Cardiac septum (tissue), 1 donor: ENCODE data around the gene LRRC8C. TPM values are rescaled to one million over a fixed set of nuclear protein-coding genes. Genes with fewer than 3 reads are reported as not detected.

ENCODE experiments used
- DNase-seq: peaks from one replicate; pipeline ENCODE4 v3.0.0-alpha.2; 2020; ENCODE audit warnings: low spot score
- intact Hi-C: fragments of 100-400 bp; cut with DNase I; formaldehyde crosslinking; loops from one replicate; pipeline ENCODE4 v1.14.0; 2022
- total RNA-seq: library from RNA; stranded (reverse); fragmentation: NEBNext Ultra II Directional; extraction: Animal tissue kit (Norgen Biotek cat#: 25700); gene quantifications from one replicate; pipeline ENCODE4 v1.2.1, GENCODE V29; 2021
- donor health status: DM: no; HTN: no; CAD: no.

LRRC8C gene
- total RNA-seq, 1 donor from 2014 or later: 8.3 TPM

GRCh38 chr1:89606227-89606980, 26.5 kb upstream of the LRRC8C start:
- intact Hi-C loops: no loop called here

DNA sequence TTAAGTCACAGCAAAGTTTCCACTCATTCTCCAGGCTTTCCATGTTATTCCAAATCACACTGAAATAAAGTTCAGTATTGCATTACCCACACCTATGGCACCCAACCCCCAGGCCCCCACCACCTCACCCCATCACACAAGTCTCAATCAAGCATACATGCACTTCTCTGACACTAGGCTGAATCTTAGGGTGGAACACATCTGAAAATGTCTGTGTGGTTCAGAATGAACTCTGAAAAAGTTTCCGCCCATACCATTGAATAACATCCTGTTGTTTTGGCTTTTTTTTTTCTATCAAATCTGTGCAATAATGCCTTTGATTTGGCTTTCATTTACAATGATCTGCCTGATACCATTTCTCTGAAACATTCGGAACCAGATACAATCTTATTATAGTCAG, 25.8 kb upstream of the LRRC8C start:
- intact Hi-C loops: no loop called here
- DNase-seq: no peak

More at GRCh38 chr1:89606227-89606980, 26.5 kb upstream of the LRRC8C start:
- DNase-seq: no peak

- intact Hi-C loops: no loop called here
- no peak for DNase-seq
Observed at GRCh38 chr1:89607586-89608318, 25.2 kb upstream of the LRRC8C start.

DNA sequence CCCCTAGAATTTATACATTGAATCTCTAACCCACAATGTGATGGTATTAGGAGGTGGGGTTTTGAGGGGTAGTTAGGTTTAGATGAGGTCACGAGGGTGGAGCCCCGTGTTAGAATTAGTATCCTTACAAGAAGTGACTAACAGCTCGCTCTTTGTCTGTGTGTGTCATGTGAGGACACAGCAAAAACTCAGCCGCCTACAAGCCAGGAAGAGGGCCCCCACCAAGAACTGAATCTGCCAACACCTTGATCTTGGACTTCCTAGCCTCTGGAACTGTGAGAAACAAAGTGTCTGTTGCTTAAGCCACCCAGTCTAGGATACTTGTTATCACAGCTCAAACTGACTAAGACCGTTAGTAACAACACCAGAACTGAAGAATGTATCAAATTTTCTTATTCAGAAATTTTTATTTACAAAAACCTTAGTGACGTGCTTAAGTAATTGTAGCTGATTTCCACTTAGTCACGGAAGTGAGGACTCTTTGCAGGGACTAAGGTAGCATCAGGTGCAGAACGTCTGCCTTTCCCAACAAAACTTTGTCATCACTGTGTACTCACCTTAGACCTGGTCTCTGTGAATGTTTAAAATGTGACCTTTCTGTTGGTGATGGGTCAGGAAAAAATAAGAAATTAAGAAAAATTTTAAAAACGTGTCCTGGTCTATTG, 24.5 kb upstream of the LRRC8C start:
- intact Hi-C loops: no loop called here
- DNase-seq: no peak

- DNase-seq: no peak
- intact Hi-C loops: no loop called here
Observed at GRCh38 chr1:89608984-89609725, 23.8 kb upstream of the LRRC8C start.

GRCh38 chr1:89609781-89610456, 23.0 kb upstream of the LRRC8C start:
- intact Hi-C loops: no loop called here
- no peak for DNase-seq

- intact Hi-C loops: no loop called here
- DNase-seq: no peak
Observed at GRCh38 chr1:89610457-89611011, 22.4 kb upstream of the LRRC8C start.

GRCh38 chr1:89611721-89612120, 21.2 kb upstream of the LRRC8C start:
- no peak for DNase-seq
- intact Hi-C loops: no loop called here

GRCh38 chr1:89613928-89614327, 19.0 kb upstream of the LRRC8C start:
- DNase-seq: no peak
- intact Hi-C loops: no loop called here

DNA sequence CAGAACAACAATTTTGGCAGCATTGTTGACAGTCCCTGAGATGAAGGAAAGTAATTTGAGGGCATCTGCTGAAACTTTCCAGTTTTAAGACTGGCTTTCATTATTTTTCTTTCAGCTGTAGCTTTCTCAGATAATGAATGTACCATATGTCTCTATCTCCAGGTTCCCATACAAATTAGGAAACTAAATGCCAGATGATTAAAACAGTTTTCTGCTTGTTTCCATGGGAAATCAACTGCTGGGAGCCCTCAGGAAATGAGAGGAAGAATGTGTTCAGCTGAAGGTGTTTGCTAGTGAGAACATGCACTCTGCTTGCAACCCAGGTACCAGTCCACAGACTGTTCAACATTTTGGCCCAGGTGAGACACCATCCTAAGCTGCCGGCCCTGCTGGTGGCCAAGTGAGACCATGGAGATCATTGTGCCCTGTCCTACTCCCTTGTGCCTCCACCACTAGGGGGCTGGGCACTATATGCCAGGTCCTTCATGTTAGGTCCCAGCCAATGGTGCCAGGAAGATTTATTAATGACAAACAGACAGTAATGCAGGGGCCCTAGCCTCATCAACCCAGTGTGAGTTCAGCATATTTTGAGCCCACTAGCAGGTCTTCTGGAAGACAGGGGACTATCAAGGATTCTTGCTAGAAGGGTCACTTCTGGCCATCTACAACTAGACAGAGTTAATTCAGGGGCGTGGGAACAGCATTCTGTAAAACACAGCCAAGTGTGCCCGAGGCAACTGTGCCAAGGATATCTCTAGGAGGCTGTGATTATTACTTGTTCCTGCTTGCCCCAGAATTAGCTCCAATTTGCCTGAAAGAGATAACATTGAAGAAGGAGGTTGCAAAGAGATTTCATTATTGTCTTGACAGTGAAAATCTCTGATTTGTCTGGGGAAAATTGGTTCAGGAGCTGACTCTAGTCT, 17.0 kb upstream of the LRRC8C start:
- intact Hi-C loops: loop anchor here (5.0 kb wide), 1 partner anchor 146 kb away; no protein-coding TSS in a partner anchor
- DNase-seq: no peak

- intact Hi-C loops: loop anchor here (5.0 kb wide), 1 partner anchor 145 kb away; no protein-coding TSS in a partner anchor
- DNase-seq: no peak
Observed at GRCh38 chr1:89616844-89617627, 15.9 kb upstream of the LRRC8C start.

- intact Hi-C loops: no loop called here
- DNase-seq: no peak
Observed at GRCh38 chr1:89620664-89621063, 12.3 kb upstream of the LRRC8C start.

GRCh38 chr1:89622895-89623294, 10.0 kb upstream of the LRRC8C start:
- DNase-seq: no peak
- intact Hi-C loops: no loop called here

DNA sequence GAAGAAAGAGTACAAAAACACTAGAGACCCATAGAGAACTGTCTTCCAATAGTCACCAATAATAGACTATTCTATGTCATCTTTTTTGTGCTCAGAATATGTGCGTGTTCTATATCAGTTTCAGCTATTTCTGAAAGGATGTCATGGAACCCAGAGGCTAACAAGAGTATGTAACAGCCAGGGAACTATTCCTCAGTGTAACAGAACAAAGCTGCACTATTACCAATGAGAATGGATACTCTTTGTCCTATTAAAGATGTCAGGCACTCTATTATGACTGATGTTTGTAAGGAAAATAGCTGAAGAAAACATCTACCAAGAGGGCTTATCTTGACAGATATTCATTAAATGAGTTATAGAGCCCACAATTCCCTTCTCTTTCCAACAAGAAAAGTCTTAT, 8.6 kb upstream of the LRRC8C start:
- intact Hi-C loops: no loop called here
- no peak for DNase-seq

GRCh38 chr1:89624715-89625323, 8.1 kb upstream of the LRRC8C start:
- intact Hi-C loops: no loop called here

DNA sequence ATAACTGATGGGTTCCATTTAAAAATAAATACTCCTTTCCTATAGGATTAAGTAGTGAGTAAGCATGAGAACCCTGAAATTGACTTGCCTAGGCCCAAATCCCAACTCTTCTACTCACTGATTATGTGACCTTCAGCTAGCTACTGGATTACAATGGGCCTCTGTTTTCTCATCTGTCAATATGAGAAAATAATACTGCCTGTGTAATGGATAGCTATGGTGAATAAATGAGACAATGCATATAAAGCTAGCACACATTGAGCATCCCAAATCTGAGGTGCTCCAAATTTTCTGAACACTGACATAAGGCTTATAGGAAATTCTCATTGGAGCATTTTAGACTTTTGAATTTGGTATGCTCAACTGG, 5.3 kb upstream of the LRRC8C start:
- no peak for DNase-seq
- intact Hi-C loops: no loop called here

More at GRCh38 chr1:89624715-89625323, 8.1 kb upstream of the LRRC8C start:
- DNase-seq: no peak

DNA sequence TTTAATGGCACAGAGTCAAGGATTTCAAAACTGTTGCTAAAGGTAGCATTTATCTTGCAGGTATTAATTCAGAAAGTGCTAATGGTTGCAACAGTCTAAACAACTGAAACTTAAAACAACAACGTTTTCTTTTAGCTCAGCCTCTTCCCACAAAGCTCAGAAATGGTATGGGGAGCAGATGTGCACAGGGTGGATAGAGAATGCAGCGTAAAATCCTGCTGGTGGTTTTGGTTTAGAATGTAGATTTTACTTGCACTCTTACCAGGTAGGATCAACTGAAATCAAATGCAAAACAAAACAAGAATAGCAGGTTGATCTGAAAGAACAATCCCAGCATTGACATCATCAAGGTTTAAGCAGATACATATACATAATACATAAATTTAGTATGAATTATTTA, 3.8 kb upstream of the LRRC8C start:
- intact Hi-C loops: no loop called here
- DNase-seq: no peak
